GM21717 (cell line): Measurements from ENCODE around the gene SP9.

Experiments used
- ATAC-seq: cut with Tn5 transposase; IDR thresholded peaks from one replicate; pipeline ENCODE4 v1.9.1; 2021; ENCODE audit warnings: mild to moderate bottlenecking, moderate library complexity; ENCODE audit not compliant: unreplicated experiment

Gene SP9

GRCh38 chr2:174333372-174334277 is 1.1 kb upstream of the SP9 start:
- ATAC-seq = no peak

GRCh38 chr2:174334278-174334715 is 457 bp upstream of the SP9 start:
- no peak for ATAC-seq

GRCh38 chr2:174335254-174335987 is 667 bp downstream of the SP9 start:
- ATAC-seq = no peak

GRCh38 chr2:174335988-174336500 is 1.3 kb downstream of the SP9 start:
- no peak for ATAC-seq

- ATAC-seq = no peak
Measured at GRCh38 chr2:174336501-174337336, 2.0 kb downstream of the SP9 start.

GRCh38 chr2:174337337-174338146 is 2.8 kb downstream of the SP9 start:
- ATAC-seq = no peak

GRCh38 chr2:174338147-174338605 is 3.4 kb downstream of the SP9 start:
- no peak for ATAC-seq

- ATAC-seq = no peak
Measured at GRCh38 chr2:174338671-174339560, 4.2 kb downstream of the SP9 start.

- ATAC-seq = no peak
Measured at GRCh38 chr2:174339561-174340399, 5.0 kb downstream of the SP9 start.

- no peak for ATAC-seq
Measured at GRCh38 chr2:174340400-174341292, 5.9 kb downstream of the SP9 start.

- peak; percentile 45 for ATAC-seq
Measured at GRCh38 chr2:174341293-174341994, 6.7 kb downstream of the SP9 start.

- ATAC-seq = no peak
Measured at GRCh38 chr2:174341995-174342685, 7.4 kb downstream of the SP9 start.

GRCh38 chr2:174342686-174343342 is 8.1 kb downstream of the SP9 start:
- no peak for ATAC-seq

GRCh38 chr2:174343343-174343622 is 8.5 kb downstream of the SP9 start:
- ATAC-seq = no peak

- no peak for ATAC-seq
Measured at GRCh38 chr2:174343623-174344455, 9.1 kb downstream of the SP9 start.
